H4 (cell line): ENCODE data around the gene CASZ1. TPM values are rescaled to one million over a fixed set of nuclear protein-coding genes. Genes with fewer than 3 reads are reported as not detected.

Experiments used
- DNase-seq: peaks from one replicate; pipeline ENCODE4 v3.0.0-alpha.2; 2015; ENCODE audit warnings: low spot score
- total RNA-seq: library from RNA; depleted of rRNA; stranded (reverse); fragments of >200 nt; shearing (Covaris generic); gene quantifications from 2 replicates; pipeline ENCODE4 v1.2.3, GENCODE V29; 2014

CASZ1 gene
- total RNA-seq, 1 experiment from 2014 or later: 0.17 TPM

- DNase-seq: no peak
Observed at GRCh38 chr1:10653370-10654125, 142.9 kb downstream of the CASZ1 start.

GRCh38 chr1:10652626-10653025 is 143.8 kb downstream of the CASZ1 start:
- DNase-seq: no peak

- no peak for DNase-seq
Observed at GRCh38 chr1:10651793-10652192, 144.7 kb downstream of the CASZ1 start.

- DNase-seq: no peak
Observed at GRCh38 chr1:10651389-10651766, 145.1 kb downstream of the CASZ1 start.

- DNase-seq: no peak
Observed at GRCh38 chr1:10650556-10651388, 145.7 kb downstream of the CASZ1 start.

GRCh38 chr1:10649517-10650201 is 146.8 kb downstream of the CASZ1 start:
- no peak for DNase-seq

GRCh38 chr1:10648689-10649516 is 147.5 kb downstream of the CASZ1 start:
- no peak for DNase-seq

- no peak for DNase-seq
Observed at GRCh38 chr1:10647414-10648170, 148.9 kb downstream of the CASZ1 start.

GRCh38 chr1:10646347-10646861 is 150.0 kb downstream of the CASZ1 start:
- DNase-seq: no peak

GRCh38 chr1:10644307-10645128 is 151.9 kb downstream of the CASZ1 start:
- no peak for DNase-seq

- DNase-seq: no peak
Observed at GRCh38 chr1:10643607-10644306, 152.7 kb downstream of the CASZ1 start.

- no peak for DNase-seq
Observed at GRCh38 chr1:10642403-10643080, 153.9 kb downstream of the CASZ1 start.

GRCh38 chr1:10641976-10642375 is 154.5 kb downstream of the CASZ1 start:
- no peak for DNase-seq

- no peak for DNase-seq
Observed at GRCh38 chr1:10640843-10641553, 155.4 kb downstream of the CASZ1 start.

GRCh38 chr1:10639775-10640578 is 156.5 kb downstream of the CASZ1 start:
- no peak for DNase-seq

- no peak for DNase-seq
Observed at GRCh38 chr1:10639011-10639774, 157.3 kb downstream of the CASZ1 start.
